GM21515 (cell line): ENCODE results near the gene SMARCAL1.
"Not testable (repeated sequence)": the region's sequence is repeated elsewhere in the genome, so short reads cannot be mapped to it uniquely, and the experiment has no call there.

Experiments used
- ATAC-seq: cut with Tn5 transposase; IDR thresholded peaks from one replicate; pipeline ENCODE4 v1.9.1; 2021; ENCODE audit not compliant: unreplicated experiment

SMARCAL1 gene

DNA sequence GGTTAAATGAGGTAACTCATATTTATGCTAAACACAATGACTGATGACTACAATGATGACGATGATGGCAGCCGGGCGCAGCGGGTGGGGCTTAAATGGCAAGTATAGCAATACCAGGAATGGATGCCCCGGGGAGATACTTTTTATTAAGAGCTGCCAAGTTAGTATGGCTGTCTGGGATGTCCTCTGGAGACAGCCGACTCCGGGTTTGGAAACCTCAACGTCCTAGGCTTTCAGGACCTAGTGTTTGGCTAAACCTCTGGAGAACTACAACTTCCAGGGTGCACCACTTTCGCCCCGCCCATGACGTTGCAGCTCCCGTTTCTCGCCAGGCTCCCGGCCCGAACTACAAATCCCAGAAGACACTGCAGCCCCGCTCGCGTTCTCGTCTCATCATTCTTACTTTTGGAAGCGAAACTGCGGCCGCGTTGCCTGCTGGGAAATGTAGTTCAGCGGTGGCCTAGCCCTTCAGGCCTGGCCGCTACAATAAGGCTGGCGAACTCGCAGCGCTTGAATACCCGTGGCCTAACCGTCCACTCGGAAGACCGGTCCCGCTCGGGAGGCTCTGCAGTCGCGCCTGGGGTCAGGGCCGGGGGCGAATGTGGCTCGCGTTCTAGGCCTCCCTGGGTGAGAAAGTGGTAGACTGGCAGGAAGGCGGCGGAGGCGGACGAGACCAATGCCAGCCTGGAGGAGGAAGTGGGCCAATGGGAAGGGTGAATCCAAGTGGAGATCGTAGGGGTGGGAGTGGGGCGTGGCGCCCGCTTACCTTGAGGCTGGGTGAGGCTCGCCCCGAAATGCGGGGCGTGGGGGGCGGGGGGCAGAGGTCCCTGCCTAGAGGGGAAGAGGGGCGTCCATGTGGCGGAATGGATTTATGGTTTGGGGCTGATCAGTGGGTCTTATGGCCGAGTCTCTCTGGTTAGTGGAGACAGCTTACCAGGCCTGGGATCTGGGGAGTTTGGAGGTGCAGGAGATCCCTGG, at the start of gene SMARCAL1:
SMARCAL1 (plus strand) TSS at position 463 of the 978 bp plus-strand sequence. CDS start 2,221 bp downstream, outside the sequence.
- ATAC-seq, result peak; percentile 91

DNA sequence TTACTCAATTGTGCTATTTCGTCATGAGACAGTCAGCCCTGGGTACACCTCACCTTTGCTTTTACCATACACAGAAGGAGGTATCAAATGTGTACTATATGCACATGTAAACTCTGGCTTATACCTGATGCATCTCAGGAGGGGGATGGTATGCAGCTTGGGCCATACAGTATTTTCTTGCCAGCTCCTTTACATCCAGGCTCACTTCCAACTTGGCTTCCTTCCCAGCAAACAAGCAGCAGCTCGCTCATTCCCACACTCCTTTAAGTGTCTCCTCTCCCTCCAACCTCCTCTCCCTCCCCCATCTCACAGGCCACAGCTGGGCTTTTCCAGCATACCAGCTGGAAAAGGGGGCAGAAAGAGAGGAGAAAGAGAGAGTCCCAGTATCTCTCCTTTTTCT, 49.6 kb upstream of the SMARCAL1 start:
- no peak for ATAC-seq

DNA sequence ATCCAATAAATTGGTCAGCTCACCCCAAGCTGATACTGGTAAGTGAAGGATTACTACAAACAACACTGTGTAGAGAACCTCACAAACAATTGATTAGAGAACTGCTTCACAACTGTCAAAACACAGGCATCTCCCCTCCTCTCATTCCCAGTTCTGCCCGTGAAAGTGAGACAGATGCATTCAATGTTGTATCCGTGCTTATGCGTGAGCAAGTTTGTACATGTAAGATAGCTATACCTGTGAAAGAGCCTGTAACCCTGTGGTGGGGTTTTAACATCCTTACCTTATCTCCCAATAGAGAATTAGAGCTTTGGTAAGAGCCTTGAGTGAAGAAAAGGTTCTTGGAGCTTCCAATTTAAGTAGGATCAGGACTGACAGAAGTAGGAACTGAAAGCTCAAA, 49.1 kb upstream of the SMARCAL1 start:
- ATAC-seq, result no peak

DNA sequence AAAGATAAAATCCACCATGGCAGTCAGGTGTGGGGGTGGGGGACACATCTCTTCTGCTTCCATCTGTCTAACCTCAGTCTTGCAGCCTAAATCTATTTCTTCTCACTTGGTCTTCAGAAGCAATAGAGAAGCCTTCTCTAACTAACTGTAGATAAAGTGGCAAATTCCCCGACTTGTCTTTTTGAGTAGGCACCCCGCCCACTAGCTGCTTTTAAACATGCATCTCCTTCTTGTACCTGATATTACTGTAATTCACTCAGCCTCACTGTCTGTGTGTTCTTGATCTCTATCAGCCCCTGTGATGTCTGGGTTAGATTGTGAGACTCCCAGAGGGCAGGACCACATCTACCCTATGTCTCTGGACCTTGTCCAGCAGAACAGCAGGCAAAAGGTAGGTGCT, 46.8 kb upstream of the SMARCAL1 start:
- ATAC-seq, result no peak

DNA sequence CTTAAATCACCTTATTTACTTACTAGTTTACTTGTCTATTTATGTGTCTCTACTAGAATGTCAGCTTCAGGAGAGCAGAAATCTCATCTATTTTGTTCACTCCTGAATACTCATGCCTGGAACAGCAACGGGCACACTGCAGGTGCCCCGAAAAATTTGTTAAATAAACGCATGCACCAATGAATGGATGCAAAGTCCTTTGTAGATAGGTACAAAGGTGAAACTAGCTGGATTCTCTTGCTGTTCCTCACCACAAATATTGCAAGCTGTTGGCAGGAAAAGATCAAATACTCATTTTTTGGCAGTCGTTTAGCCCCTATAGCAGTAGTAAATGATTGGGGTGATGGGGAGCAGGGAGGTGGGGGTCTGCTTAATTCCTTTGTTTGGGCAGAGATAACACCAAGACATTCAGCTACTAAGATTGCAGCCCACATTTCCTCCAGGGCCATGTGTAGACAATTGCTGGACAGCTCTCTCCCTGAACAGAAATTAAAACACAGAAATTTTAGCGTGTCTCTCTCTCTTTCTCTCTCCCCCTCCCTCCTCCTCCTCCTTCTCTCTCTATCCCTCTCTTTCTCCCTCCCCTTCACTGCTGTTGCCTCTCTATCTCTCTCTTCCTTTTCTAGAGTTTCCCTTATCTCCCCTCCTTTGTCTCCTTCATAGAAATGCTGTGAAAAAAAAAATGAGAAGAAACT, 45.4 kb upstream of the SMARCAL1 start:
- no peak for ATAC-seq

DNA sequence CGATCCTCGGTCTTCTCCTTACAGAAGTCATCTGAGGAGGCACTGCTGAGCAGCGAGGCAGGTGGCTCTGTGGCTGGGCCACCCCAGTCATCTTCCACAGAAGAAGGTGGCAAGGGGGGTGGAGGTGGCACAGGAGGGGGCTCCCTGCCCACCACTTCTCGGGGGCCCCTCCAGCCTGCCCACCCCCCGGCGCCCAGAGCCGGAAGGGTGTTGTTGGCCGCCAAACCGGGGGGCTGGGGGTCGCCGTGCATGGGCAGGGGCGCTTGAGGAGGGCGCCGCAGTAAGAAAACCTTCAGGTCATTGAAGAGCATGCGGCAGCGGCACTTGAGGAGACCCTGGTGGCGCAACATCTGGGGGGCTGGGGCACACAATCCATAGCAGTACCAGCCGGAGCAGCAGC, 42.5 kb upstream of the SMARCAL1 start:
- no peak for ATAC-seq

DNA sequence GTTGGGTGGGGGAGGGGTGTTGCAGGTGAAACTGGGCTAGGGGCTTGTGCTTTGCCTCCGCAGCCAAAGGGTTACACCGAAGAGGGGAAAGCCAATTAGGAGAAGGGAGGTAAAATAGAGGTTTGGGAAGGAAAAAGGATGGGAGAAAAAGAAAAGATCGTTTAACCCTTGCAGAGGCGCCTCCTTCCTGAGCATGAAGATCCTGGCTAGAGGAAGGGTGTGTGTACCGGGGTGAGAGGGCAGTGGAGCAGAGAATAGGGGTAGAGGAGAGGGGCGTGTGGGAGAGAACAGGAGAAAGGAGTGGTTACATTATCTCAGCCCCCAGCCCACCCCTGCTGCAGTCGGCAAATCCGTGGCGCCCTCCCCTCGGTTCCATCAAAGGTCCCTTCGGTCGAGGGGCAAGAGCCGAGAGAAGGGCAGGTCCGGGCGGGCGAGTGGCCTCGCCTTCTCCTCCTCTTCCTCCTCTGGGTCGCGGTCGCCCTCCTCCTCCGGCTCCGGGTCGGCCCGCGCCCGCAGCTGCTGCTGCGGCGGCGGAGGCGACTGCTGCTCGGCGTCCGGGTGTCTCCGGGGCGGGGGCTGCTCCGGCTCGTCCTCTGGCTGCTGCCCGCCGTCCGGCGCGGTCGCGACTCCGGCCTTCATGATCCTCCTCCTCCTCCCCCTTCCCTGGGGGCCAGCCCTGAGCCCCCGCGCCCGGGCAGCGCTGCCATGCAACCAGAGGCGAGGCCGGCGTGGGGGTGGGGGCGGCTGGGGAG, 41.1 kb upstream of the SMARCAL1 start:
- no peak for ATAC-seq

DNA sequence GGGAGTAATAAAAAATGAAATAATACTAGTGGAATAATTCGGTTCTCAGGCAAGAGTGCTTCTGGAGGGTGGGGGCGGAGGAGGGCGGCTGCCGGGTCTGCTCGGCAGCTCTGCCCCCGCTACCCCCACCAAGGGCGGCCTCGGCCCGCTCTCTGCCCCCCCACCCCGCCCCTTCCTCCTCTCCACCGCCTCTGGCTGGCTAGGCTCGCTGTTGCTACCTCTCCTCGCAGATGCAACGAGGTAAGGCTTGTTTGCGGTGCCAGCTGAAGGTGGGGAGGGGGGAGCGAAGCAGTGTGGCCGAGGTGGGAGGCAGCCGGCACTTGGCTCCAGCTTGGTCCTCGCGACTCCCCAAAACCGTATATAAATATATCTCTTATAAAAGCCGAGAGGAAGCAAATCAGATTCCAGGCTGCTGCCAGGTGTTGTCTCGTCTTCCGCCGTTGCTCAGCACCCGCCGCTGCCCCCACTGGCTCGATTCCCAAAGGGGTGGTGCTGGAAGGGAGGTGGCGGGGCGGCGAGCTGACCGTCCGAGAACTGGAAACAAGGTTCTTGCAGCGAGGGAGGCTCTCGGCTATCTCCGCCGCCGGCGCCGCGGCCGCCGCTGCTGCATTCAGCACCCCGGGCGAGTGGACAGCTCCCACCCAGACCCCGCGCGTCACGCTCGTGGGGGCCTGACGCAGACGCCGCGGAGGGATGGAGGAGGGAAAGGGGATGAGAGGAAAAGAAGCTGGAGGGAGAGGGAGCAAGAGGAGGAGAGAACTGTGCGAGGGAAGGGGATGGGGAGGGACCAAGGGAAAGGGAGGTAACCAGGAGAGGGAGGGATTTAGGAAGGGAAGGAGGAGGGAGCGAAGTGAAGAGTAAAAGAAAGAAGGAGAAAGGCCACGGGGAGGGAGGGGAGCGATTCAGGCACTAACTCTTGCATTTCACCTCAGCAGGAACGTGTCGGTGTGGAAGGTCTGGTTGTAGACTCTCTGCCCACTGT, 40.3 kb upstream of the SMARCAL1 start, which contains the start of gene MARCHF4:
MARCHF4 (minus strand) TSS at position 763 of the 982 bp plus-strand sequence. CDS start 2,223 bp downstream, outside the sequence.
- ATAC-seq, result no peak

DNA sequence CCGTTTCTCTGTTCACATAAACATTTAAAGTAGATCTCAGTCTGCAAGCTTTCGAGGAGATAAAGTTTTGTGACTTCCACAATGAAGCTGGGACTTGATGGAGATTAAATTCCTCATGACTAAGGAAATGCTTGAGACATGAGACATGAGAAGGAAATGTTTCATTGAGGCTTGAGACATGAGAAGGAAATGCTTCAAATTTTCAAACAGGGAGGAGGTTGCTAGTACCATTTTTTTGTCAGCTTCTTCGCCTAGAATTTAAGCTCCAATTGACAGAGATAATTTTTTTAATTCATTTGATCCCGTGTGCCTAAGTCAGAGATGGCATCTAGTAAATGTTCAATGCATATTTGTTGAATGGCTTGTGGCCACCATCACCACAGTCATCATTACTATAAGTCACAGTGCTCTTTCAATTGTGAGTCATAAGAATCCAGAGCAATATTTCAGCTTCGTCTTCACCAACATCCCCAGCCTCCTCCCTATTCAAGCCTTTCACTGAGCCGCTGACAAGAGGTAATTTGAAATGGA, 39.5 kb upstream of the SMARCAL1 start:
- ATAC-seq, result no peak

DNA sequence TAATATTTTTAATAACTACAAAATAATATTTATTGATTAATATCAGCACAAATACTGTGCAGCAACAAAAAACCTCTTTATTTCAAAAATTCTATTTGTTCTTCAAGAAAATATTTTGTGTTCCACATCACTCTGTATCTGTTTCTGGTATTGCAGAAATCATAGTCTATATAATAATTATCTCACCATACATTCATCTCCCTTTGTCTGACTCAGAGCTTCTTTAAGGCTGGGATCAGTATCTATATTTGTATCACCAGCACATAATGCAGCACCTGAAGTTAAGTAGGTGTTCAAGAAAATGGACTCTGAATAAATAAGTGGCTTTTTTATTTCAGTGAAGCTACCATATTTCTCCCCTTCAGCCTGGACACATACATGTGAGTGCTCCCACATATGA, 38.4 kb upstream of the SMARCAL1 start:
- no peak for ATAC-seq

DNA sequence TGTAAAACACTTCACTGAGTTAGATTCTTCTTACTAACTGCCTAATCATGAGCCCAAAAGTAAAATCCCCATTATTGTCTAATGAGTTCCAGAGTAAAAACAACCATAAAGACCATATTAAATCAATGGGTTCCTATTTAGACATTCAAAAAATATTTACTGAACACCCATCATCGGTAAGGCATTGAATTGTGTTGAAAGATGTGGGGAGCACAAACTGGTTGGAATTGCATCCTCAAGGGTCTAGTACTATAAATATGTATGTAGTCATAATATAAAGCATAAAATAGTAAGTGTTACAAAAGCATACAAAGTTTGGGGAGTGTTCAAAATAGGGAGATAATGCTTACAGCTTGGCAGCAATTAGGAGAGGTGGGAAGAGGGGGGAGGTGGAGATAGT, 37.0 kb upstream of the SMARCAL1 start:
- no peak for ATAC-seq

DNA sequence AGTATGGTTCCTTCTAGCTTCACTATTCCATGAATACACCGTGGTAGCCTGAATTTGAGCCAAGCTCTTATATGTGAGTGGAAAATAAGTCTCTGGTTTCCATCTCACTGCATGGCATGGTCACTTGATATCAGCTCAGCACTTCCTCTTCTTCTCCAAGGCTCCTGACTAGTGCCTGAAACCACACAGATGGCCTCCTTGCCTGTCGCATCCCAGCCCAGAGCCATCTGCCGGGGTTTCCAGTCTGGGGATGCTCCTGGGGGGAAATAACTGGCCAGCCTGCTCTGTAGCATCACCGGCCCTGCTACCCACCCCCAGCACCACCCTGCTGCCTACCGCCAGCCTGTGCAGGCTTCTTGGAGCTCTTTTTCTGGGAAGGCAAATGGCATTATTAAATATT, 32.3 kb upstream of the SMARCAL1 start:
- no peak for ATAC-seq

DNA sequence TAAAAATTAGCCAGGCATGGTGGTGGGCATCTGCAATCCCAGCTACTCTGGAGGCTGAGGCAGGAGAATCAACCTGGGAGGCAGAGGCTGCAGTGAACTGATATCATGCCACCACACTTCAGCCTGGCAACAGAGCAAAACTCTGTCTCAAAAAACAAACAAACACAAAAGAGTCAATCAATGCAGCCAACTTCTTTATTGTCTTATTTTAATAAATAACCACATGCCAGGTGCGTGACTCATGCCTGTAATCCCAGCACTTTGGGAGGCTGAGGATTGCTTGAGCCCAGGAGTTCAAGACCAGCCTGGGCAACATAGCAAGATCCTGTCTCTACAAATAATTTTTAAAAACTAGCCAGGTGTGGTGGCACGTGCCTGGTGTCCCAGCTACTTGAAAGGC, 27.9 kb upstream of the SMARCAL1 start:
- not testable (repeated sequence) for ATAC-seq

DNA sequence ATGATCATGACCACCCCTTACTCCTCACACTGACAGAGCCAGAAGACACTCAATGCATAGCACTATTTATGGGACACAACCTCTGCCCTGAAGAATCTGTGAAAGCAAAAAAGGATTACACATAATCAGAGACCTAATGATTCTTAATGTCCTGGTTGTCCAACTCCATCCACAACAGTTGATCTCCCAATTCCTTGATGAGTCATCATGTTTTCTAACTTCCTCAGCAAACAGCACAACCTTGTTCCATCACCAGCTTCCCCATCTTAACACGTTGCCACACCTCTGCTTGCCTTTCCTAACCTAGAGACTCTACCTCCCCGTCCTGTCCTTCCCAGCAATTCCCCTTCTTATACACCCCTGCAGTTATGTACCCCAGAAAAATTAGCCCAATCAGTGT, 26.8 kb upstream of the SMARCAL1 start:
- ATAC-seq, result no peak

DNA sequence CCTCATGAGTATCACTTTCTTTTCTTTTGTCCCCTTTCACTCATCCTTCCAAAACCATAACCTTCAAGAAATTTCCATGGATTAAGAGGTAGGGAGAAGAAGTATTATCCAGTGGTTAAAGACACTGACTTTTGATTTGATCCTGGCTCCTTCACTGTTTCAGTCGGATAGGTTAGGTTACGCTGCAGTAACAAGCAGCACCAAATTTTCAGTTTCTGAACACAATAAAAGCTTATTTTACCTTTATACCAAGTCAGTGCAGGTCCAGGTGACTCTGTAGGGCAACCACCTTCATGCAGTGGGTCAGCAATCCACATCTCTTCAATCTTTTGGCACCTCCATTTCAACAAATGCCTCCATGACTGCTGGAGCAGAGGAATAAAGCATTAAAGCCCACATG, 25.0 kb upstream of the SMARCAL1 start:
- no peak for ATAC-seq

DNA sequence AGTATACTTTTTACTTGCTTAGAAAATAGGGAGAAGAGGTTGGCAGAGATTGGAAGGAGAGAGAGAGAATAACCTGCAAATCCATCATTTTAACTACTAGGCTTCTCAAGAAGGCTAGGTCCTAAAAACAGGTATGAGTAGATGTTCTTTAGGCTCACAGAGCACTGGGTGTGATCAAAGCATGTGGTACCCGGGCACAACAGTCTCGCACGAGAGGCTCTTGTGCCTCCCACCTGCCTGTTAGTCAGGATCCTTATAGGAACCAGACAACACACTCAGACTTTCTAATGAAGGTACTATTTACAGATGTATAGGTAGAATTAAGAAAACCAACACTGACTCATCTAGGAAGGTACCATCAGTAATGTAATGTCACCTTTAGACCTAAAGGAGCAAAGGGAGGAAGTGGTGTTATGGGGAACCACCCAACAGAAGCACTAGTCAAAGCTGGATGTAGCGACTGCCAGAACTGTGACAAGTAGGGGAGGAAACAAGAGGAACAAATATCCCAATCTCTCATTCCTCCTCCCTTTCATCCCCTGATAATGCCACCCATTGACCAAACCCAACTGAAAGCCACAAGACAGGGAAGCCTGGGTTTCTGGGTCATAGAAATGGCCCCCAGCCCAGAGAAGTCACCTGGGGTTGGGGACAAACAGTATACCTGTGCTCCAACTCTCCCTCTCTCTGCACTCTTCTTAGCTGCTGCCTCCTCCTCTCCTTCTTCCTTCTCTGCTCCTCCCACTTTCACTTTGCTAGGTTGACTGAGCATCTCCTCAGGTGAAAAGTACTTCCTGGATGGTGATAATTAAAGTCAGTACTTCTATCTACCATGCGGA, 24.0 kb upstream of the SMARCAL1 start:
- ATAC-seq, result no peak

DNA sequence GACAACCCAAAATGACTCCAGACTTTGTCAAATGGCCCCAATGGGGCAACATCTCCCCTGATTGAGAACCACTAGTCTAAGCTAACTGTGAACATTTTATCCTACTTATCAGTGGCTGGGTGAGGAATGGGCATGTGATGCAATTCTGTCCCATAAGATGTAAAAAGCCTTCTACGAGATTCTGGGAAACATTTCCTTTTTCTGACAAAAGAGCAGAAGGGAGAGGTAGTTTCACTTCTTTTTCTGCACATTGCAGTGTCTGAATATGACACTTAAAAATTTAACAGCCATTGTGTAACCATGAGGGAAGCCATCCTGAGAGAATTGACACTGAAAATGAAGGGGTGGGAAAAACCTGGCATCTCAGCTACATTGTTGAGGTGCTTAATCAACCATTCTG, 22.7 kb upstream of the SMARCAL1 start:
- no peak for ATAC-seq

DNA sequence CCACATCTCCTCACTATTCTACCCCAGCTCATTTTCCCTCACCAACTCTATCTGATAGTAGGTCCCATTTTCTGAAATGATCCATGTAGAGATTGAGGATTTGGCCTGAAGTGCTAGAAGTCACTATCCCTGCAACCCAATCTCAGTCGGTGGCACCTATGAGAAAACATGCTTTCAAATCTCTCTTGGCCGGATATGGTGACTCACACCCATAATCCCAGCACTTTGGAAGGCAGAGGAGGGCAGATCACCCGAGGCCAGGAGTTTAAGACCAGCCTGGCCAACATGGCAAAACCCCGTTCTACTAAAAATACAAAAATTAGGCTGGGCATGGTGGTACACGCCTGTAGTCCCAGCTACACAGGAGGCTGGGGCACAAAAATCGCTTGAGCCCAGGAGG, 20.9 kb upstream of the SMARCAL1 start:
- no peak for ATAC-seq

DNA sequence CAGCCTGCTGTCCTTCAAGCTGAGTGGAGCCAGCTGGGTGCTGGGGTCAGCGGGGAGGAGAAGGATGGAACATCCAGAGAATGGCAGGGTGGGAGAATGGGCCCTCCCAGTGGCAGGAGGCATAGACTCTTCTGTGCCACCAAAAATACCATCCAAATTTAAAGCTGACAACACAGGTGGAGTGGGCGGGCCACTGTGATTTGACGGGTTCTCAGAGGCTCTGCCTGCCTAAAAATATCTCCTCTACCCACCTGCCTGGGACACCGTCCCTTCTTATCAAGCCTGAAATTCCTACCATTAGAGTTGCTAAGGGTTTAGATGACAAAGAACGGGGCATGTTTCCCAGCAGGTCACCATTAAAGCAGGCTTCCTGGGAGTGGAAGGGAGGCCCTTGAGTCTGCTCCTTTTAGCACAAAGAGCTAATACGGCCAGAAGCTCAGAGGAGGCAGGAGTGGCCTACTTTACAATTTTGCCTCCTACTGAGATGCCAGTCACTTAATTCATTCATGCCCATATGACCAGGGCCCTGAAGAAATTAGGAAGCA, 20.2 kb upstream of the SMARCAL1 start:
- no peak for ATAC-seq
